Adrenal gland (tissue), 5 donors: Measurements from ENCODE around the gene APOA1.

Experiments
- CTCF ChIP-seq, 6 experiments: fragments of 450-650 bp in 4 of 6; fragments of 200-600 bp in 2 of 6; sonication (generic) in 1 of 6; IDR thresholded peaks; 1 replicate in 5 of 6; 2 replicates in 1 of 6; pipeline versions ENCODE4 v1.5.1 to v1.8.0; 2016 to 2021; ENCODE audit warnings: antibody characterized with exemption in 6 of 6, mild to moderate bottlenecking in 2 of 6, moderate library complexity in 1 of 6
- POLR2A ChIP-seq, 2 donors: fragments of 450-650 bp; IDR thresholded peaks; one replicate each; pipeline ENCODE4 v1.6.1; 2017; ENCODE audit warnings: antibody characterized with exemption in 2 of 2, mild to moderate bottlenecking in 2 of 2, moderate library complexity in 1 of 2
- donor health status: DM: no; HTN: no; CAD: no.

GRCh38 chr11:116873381-116873780, 36.0 kb upstream of the APOA1 start:
- TF ChIP-seq CTCF (IDR thresholded peaks at IDR 0.05), result no peak
- no peak for TF ChIP-seq POLR2A (IDR thresholded peaks at IDR 0.05)
